Measurements from ENCODE around the gene SRSF7. TPM values are rescaled to one million over a fixed set of nuclear protein-coding genes. Genes with fewer than 3 reads are reported as not detected.

The SRSF7 gene
- total and polyA plus RNA-seq, 9 of the 15 experiments (the other 6 are each of a cell fraction or from before 2014, with no cell fraction given), result 219 to 726 (median 375) TPM

- TF ChIP-seq RERE (CRISPR knock-in tag; IDR thresholded peaks at IDR 0.05; ENCODE audit: borderline replicate concordance) (no peak), ZNF121 (CRISPR knock-in tag; conservative IDR thresholded peaks at IDR 0.05) (no peak), NEUROD1 (IDR thresholded peaks at IDR 0.05; ENCODE audit: borderline replicate concordance, low read depth, low read length, partially characterized antibody) (no peak), MAFK (IDR thresholded peaks at IDR 0.05; ENCODE audit: low read length) (0 out of 2 replicates have a peak, but pooled peaks have one; percentile 25), PBX2 (CRISPR knock-in tag; IDR thresholded peaks at IDR 0.05; ENCODE audit: low read depth) (no peak), PBX2 (tag; conservative IDR thresholded peaks at IDR 0.05; ENCODE audit: low read depth) (no peak), SRSF7 (optimal IDR thresholded peaks at IDR 0.05; ENCODE audit: low read depth, low read length) (no peak), ZNF23 (CRISPR knock-in tag; IDR thresholded peaks at IDR 0.05) (no peak), ZNF717 (CRISPR knock-in tag; IDR thresholded peaks at IDR 0.05) (no peak), BRCA1 (IDR thresholded peaks at IDR 0.05) (no peak), BRCA1 (CRISPR knock-in tag; IDR thresholded peaks at IDR 0.05) (no peak), E2F1 (CRISPR knock-in tag; IDR thresholded peaks at IDR 0.05) (no peak), SMARCA5 (IDR thresholded peaks at IDR 0.05) (no peak), NFXL1 (CRISPR knock-in tag; IDR thresholded peaks at IDR 0.05) (no peak), L3MBTL2 (IDR thresholded peaks at IDR 0.05) (no peak), ZNF41 (CRISPR knock-in tag; conservative IDR thresholded peaks at IDR 0.05) (no peak), TAL1 (IDR thresholded peaks at IDR 0.05) (no peak), ZBTB34 (CRISPR knock-in tag; IDR thresholded peaks at IDR 0.05) (no peak), RCOR1 (IDR thresholded peaks at IDR 0.05; ENCODE audit: borderline replicate concordance in 1 of 2, low read depth in 2 of 2, low read length in 2 of 2) (0 out of 4 replicates have a peak, but pooled peaks of 1 of the 2 experiments have one; percentile 4)
These were observed 8.2 kb downstream of the SRSF7 start (continued) for GRCh38 chr2:38742797-38743559.

Data from K562 (cell line).